SKM-1 treated with dmso at 0.1 percent for 144 hours (cell line): ENCODE measurements around the gene SSBP4.

ENCODE experiments used
- DNase-seq: peaks from one replicate; lab custom pipeline; 2025; ENCODE audit not compliant: unreplicated experiment; lab: John Stamatoyannopoulos, UW

The SSBP4 gene

GRCh38 chr19:18464646-18465045 is 45.4 kb downstream of the SSBP4 start:
- DNase-seq, result no peak

GRCh38 chr19:18465214-18465963 is 46.2 kb downstream of the SSBP4 start:
- DNase-seq, result no peak

- no peak for DNase-seq
Observed at GRCh38 chr19:18465964-18466339, 46.8 kb downstream of the SSBP4 start.

GRCh38 chr19:18466354-18466753 is 47.2 kb downstream of the SSBP4 start:
- DNase-seq, result no peak

GRCh38 chr19:18467978-18468377 is 48.8 kb downstream of the SSBP4 start:
- no peak for DNase-seq

- no peak for DNase-seq
Observed at GRCh38 chr19:18468517-18468916, 49.3 kb downstream of the SSBP4 start.

GRCh38 chr19:18469069-18469846 is 50.1 kb downstream of the SSBP4 start:
- peak; percentile 43 for DNase-seq

- DNase-seq, result no peak
Observed at GRCh38 chr19:18470787-18471186, 51.6 kb downstream of the SSBP4 start.

GRCh38 chr19:18473003-18473705 is 54.0 kb downstream of the SSBP4 start:
- no peak for DNase-seq

GRCh38 chr19:18473706-18474087 is 54.5 kb downstream of the SSBP4 start:
- no peak for DNase-seq

GRCh38 chr19:18474366-18474887 is 55.2 kb downstream of the SSBP4 start:
- no peak for DNase-seq

GRCh38 chr19:18475004-18475453 is 55.8 kb downstream of the SSBP4 start:
- DNase-seq, result no peak

GRCh38 chr19:18475762-18476331 is 56.6 kb downstream of the SSBP4 start:
- DNase-seq, result no peak

GRCh38 chr19:18476507-18477041 is 57.4 kb downstream of the SSBP4 start:
- no peak for DNase-seq

GRCh38 chr19:18477042-18477779 is 58.0 kb downstream of the SSBP4 start:
- DNase-seq, result no peak

GRCh38 chr19:18477974-18478373 is 58.8 kb downstream of the SSBP4 start:
- no peak for DNase-seq

GRCh38 chr19:18478545-18479311 is 59.5 kb downstream of the SSBP4 start:
- peak; percentile 97 for DNase-seq

GRCh38 chr19:18480006-18480691 is 61.0 kb downstream of the SSBP4 start:
- DNase-seq, result no peak
